Stimulated activated CD4-positive, alpha-beta T cell treated with anti-CD3 and anti-CD28 coated beads, TNF-alpha, amount 100 ng/mL, for 48 hours (primary cell): ENCODE data around the gene KIRREL1.
"Not testable (repeated sequence)": the region's sequence is repeated elsewhere in the genome, so short reads cannot be mapped to it uniquely, and the experiment has no call there.

Source experiments
- DNase-seq, 3 donors: peaks; one replicate each; pipeline ENCODE4 v3.0.0-alpha.2; 2020; ENCODE audit warnings: low read depth in 3 of 3

KIRREL1 gene

DNA sequence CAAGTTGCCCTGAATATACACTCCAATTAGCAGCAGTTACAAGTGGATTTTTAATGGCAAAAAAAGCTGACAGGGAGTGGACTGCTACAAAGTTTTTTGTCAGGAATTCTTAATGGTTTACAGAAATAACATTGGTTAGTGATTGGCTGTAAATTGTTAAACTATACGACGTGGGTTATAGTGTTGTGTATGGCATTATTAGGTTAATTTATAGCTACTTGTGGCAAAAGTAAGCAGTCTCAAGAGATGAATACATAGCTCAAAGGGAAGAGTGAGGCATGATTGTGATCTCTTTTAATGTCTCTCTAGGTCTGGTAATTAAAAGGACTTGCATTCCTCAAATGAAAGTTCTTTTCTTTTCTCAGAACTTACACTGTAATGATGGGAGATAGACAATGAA lies 111.4 kb downstream of the KIRREL1 start:
- no peak for DNase-seq

DNA sequence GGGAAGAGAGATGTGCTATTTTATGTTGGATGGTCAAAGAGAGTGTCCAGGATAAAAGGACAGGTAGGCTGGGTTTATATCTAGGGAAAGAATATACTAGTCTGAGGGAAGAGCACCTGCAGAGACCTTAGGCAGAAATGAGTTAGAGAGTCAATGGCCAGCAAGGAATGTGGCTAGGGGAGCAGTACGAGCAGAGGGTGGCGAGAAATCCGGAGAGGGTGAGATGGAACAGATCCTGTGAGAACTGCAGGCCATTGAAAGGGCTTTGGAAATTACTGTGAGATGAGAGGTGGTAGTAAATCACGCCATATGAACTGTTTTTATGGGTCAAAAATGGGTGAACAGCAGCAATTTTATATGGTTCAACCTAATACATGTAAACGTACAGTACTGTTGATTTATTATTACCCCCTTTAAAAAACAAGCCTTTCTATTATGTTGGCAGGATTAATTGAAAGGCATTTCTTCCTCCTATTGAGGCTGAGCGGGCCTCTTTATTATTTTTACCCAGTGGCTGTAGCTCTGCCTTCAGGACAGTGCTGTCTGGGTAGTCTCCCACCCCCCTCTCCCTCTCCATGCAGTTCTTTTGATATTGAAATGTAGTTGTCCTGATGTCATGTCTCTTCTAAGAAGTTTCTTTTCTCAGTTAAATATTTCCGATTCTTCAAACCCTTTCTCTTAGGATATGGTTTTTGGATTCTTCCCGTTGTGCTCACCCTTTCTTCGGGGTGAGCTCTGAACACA lies 112.1 kb downstream of the KIRREL1 start:
- DNase-seq: no peak

DNA sequence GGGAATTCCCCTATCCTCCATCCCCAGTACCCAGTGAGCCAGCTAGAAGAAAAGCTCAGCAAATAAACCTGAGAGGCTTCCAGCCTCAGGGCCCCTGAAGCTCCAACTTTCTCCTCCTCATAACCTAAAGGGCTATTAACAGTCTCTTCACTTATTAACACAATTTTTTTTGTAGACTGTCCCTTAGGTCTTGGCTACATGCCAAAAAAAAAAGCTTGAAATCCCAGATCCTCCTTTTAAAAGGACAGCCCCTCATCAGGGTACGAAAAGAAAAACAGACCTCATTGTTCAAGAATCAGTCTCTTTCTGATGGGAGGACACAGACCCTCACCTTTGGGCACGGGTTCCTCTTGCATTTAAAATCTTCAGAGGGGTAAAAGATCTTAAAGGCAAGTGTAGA lies 114.5 kb downstream of the KIRREL1 start:
- DNase-seq: no peak

DNA sequence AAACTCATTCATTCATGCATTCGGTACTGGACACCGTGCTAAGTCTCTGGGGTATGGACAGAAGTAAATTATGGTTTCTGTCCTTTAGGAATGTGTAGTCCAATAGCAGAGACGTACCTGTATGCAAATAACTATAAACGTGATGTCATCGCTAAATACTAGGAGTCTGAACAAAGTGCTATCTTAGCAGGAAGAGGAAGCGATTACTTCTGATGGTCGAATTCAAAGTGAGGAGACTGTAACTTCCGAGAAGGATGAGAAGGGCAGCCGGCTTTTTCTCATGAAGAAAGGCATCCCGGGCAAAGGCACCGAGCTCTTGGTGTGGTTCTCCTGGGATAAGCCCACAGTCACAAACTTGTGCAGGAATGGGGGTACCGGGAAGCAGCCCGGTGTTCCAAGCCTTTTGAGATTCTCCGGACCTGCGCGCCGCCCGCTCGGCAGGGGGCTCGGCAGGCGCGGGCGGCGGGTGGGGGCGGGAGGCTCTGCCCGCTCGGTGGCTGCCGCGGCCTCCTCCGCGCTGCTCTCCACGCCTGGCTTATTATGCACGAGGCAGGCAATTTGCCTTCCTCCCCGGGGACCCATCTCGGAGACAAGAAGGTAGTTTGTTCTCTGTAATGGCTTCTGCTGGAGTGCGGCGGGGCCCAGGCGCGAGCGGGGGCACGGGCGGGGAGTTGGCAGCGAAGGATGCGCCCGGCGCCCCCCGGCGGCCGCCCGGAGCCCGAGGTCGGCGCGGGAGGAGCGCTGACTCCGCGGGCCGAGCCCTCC lies 119.7 kb downstream of the KIRREL1 start:
- no peak for DNase-seq

DNA sequence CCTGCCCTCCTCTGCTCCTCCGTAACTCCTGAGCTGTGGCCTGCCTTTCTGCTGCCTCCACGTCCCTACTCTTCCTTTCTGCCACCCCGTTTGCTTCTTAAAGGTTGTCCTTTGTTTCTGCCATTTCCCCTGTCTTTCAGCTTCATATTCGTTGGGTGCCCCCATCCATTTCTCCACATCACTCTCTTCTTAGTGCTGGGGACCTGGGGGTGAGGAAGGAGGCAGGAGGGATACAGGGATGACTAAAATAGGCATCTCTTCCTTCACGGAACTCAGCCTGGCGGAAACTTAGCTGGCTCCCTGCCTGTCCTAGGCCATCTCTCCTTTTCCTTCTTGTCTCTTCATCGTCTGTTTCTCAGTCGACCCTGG lies 120.3 kb downstream of the KIRREL1 start:
- no peak for DNase-seq

DNA sequence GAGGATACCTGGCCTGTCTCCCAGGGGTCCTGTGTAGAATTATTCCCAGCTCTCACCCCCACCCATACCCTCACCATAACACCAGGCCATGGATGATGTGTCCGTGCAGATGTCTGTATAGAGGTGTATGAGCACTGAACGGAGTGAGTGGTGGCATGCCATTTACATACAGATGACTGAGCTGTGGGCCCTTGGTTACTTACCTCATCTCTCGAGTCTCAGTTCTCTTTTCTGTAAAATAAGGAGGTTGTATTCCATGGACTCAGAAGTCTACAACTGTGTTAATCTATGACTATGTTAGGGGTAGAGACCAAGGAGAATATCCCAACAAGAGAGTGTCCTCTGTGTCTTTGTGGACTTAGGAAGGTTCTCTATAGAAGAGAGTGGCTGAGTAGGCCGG lies 121.7 kb downstream of the KIRREL1 start:
- no peak for DNase-seq

DNA sequence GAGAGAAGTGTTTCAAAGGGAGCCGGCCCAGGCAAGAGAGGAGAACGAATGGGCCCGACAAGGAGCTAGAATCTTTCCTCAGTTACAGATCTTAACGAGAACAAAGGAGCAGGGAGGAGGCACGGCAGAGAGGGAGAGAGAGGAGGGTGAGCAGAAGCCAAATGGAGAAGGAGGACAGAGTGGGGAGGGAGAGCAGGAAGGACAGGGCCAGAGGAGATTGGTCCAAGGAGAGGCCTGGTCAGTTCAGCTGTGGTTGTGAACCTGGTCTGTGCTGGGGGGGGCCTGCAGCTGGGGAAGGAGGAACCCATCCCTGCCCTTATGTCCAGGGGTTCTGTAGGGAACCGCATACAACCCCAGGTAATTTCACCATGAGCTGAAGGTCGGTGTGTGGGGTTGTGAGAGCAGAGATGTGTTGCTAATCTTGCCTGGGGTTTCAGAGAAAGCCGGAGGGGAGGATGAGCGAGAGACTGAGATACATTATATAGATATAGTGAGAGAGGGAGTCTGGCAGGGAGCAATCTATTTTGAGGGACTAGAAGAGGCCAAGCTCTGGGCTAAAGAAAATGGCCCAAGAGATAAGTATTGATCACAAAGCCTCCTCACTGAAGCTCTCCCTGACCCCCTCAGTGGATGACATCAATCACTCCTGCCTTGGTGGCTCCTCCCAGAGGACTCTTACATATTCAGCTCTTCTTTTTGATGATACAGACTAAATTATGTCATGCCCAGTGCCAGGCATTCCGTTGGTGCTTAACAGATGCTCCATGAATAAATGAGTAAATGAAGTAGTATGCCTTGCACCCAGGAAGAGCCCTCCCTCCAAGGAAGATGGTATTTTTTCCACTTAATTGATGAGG lies 123.1 kb downstream of the KIRREL1 start:
- DNase-seq: no peak

DNA sequence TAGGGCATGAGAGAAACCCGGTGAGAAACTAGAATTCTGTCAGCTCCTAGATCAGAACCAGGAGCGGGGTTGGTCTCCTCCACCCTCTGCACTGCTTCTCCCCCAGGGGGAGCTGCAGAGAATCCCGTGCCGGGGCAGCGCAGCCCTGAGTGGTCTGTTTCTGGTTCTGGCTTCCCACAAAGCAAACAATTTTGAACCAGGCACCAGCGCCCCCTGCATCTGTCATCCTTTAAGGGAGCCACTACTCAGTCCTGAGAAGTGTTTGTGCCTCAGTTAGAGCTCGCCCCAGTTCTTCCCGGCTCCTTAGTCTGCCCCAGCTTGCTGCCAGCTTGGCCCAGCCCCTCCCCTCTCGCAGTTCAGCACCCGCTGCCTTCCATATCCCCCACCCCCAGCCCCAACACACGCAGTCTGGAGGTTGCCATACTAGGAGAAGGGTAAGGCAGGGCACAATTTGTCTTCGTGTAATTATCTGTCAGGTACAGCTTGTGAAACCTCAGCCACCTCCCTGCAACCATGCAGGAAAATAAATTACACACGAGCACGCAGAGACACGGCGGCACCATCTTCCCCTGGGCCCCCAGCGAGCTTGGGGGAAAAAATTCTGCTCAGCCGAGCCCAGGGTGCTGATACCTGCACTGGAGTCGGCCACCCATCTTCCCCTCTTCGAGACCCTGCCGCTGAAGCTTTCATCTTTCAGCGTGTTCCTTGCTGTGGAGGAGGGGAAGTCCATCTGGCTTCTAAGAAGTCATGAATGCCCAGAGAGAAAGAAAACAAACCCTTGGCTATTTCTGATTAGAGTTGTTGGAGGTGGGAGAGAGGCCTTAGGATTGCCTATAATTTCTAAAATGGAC lies 124.6 kb downstream of the KIRREL1 start:
- no peak for DNase-seq

DNA sequence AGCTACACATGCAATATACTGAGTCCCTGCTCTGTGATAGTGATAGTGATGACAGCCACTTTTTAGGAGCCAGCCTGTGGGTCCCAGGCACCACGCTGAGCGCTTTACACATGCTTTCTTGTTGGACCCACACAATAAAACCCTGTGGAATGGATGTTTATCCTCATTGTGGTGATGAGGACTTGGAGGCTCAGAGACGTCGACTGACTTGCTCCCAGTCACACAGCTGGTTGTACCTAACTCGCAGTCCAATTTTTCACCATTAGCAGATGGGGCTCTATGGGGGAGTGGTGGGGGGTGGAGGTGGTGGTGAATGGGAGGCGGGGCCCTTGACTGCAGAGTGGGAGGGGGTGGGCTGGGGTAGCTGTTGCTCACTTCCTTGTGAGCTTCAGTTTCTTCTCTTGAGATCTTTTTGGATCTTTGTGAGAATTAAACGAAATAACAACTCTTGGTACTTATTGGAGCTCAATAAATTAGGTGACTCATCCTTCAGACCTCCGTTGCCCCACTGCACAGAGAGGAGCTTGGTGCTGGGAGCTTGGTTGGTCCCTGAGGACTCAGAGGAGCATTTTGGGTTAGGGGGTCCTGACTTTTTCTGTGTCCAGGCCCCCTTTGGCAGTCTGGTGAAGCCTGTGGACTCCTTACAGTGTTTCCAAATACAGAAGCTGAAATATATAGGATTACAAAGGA lies 125.4 kb downstream of the KIRREL1 start:
- no peak for DNase-seq

DNA sequence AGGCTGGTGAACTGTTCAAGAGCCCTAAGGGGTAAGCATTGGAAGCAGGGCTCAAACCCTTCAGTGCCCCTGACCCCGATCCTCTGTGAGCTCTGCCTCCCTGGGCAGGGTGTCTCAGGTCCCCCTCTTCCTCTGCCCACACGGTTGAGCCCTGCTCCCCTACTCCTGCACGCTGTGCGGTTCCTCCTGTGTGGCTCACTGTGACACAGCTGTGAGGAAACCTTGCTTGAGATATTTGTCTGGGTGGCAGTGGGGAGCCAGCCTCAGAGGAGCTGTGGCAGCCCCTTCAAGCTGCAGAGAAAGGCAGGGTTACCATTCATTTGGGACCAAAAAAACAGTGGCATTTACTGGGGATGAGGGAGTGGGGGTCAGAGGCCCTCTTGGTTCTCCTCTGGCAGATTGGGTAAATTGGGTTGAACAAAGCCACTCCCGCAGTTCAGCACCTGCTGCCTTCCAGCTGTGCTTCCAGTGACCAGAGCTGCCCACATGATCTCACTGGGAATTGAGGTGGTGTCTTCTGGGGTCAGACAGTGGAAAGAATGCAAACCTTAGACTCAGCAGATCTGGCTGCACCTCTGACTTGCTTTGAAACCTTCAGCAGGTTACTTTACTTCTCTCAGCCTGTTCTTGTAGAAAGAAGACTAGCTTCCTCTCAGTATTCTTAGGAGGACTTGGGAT lies 126.7 kb downstream of the KIRREL1 start:
- no peak for DNase-seq

DNA sequence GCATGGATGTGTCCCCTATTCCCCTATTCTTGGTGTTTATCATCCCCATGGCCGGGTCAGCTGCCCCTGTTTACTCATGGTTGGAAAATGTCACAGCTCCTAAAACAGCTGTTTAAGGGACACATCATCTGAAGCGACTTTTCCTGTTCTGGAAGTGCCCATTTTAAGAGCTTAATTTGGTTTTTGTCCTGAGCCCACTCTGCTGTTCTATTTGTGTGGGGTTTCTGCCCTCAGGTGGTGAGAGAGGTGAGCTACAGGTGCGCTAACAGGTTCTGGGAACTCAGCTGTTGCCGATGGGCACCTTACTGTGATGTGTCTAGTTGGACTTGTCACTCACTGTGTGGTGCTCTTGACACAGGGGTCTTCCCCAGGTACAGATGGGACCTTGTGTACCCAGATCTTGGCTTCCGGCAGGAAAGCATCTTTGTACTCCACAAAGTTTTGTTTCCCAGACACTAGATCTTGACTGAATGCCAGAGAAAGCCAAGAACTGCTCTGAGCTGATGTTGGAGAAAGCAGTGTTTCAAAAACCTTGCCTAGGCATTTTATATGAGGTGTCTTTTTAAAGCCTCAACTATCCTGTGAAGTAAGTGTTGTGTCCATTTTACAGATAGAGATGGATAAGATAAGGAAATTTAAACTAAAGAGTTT lies 128.3 kb downstream of the KIRREL1 start:
- no peak for DNase-seq

DNA sequence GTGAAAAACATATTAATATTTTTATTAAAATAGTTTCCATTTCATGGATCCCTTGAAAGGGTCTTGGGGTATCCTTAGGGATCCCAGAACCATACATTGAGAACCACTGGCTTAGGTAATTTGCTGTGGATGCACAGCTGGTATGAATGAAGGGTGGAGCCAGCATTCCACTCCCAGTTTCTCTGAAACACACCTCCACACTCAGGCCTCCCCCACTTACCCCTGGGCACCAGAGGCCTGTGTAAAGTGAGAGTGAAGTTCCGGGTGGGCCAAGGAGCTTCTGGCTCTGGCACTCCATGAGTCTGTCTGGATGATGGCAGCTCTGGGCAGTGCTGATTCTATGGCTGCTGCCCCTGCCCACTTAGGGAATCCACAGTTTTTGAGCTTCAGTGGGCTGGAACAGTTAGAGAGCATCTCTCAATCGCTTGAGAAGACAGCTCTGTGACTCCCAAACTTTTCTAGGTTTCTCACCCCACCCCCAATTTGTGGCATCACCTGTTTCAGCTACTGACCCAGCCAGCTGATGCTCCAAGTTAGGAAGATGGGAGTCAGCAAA lies 129.5 kb downstream of the KIRREL1 start:
- no peak for DNase-seq

DNA sequence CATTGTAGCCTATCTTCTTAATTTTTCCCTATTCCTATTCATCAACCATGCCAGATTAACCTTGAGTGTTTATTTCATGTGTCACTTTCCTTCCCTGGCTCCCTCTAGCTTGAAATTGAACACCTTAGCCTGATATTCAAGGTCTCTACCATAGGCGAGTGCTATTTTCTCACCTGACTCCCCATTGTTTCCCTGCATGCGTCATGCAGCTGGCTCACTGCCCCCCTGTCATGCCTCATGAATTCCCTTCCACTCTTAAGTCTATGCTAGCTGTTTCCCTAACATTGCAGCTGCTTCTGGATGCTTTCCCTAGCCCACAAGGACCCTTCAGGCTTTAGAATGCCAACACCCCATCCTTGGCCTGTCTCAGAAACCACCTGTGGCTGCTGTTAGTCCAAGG lies 130.6 kb downstream of the KIRREL1 start:
- DNase-seq: no peak

DNA sequence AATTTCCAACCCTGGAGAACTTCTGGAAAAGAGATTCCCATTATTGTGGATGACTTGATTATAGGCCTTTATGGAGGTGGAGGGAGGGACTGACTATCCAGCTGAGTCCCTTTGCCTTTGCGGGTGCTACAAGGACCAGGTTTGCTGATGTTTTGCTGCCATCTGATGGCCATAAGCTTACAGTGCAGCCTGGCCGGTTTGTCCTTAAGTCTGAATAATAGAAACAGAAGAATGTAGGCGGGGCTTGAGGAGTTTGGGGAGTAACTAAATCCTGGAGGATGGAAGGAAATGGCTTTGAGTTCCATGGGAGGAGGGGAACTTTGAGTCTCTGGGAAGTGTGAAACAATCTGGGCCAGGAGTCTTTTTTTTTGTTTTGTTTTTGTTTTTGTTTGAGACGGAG lies 131.6 kb downstream of the KIRREL1 start:
- peak; percentile 46 to 51 (median 51) for DNase-seq

DNA sequence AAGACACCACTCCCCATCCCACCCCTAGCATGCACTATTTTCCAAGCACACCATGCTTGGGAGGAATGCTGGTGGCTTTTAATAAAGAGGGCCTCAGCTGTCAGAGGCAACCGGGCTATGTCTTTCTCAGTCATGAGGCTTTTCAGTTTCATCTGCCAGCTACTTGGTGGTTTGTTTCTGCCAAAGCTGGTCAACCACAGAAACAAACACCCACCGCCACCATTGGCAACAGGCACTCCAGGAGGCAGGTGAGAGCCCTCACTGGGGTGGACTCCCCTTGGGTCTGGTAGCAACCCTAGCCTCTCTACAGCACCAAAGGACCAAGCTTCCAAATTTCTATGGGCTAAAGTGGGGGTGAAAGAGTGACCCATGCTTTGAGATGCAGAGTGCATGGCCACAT lies 133.0 kb downstream of the KIRREL1 start:
- no peak for DNase-seq

DNA sequence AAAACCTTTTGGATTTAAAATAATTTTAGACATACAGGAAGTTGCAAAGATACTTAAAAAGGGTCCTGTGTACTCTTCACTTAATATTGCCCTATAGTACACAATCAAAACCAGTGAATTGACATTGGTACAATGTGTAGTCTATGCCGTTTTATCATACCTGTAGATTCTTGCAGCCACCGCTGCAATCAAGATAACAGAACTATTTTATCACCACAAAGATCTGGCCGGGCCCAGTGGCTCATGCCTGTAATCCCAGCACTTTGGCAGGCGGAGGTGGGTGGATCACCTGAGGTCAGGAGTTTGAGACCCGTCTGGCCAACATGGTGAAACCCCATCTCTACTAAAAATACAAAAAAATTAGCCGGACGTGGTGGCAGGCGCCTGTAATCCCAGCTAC lies 135.1 kb downstream of the KIRREL1 start:
- DNase-seq: not testable (repeated sequence)

DNA sequence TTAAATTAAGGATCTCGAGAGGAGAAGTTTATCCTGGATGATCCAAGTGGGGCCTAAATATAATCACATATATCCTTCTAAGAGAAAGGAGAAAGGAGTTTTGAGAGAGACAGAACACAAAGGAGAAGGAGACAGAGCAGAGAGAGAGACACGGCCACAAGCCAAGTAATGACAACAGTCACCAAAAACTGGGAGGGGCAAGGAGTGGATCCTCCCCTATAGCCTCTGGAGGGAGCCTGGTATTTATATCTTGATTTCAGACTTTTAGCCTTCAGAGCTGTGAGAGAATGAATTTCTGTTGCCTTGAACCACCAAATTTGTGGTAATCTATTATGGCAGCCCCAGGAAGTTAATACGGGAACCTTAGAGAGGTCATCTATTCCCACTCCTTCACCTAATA lies 137.8 kb downstream of the KIRREL1 start:
- no peak for DNase-seq

DNA sequence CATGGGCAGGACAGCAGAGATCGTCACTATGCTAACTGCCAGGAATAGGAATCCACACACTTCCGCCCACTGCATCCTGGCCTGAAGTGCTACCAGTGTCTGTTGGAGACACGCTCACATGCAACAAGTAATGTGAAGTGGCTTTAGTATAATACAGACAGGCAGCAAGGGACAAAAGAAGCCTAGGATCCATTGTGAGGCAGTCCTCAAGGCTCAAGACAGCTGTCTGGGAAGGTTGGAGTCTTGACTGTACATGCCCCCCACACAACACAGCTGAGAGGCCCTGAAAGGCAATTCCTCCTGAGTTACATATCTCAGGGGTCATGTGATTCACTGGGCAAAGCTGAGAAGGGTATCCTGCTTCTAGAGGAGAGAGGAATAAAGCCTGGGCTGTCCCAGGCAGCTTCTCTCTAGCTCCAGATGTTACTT lies 147.3 kb downstream of the KIRREL1 start:
- DNase-seq: no peak

DNA sequence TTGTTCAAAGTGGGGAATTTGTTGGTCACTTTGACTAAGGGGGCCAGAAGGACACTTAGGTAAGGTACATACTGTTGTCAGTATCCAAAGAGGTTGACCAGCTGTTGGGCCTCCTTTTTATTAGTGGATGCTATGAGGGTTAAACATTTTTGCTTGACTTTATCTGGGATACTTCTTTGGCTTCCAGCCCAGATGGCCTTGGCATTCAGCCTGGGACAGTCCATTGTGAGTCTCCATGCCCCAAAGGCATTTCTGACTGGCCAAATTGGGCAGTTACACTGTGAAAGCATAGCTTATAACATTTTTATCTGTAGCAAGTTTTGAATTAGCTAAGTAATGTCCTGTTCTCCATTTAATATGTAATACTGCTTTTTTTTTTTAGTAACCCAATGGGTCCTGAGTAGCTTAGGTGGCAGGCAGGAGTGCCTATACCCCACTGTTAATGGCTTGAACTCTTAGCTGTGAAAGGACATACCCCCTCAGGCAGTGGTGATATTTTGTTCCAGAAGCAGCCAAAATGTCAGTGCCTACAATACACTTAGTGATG lies 151.8 kb downstream of the KIRREL1 start:
- no peak for DNase-seq
